Measurements from ENCODE around the gene SDCCAG8. TPM values are rescaled to one million over a fixed set of nuclear protein-coding genes. Genes with fewer than 3 reads are reported as not detected.

Gene SDCCAG8
- total RNA-seq, 6 experiments from 2014 or later = 13.4 to 20.6 (median 15.6) TPM

DNA sequence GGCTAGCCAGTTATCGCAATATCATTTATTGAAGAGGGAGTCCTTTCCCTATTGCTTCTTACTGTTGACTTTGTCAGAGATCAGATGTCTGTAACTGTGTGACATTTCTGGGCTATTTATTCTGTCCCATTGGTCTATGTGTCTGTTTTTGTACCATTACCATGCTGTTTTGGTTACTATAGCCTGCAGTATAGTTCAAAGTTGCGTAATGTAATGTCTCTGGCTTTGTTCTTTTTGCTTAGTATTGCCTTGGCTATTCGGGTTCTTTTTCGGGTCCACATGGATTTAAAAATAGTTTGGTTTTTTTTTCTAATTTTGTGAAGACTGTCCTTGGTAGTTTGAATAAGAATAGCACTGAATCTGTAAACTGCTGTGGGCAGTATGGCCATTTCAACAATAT, 273.7 kb downstream of the SDCCAG8 start:
- TF ChIP-seq, protein P1, sequence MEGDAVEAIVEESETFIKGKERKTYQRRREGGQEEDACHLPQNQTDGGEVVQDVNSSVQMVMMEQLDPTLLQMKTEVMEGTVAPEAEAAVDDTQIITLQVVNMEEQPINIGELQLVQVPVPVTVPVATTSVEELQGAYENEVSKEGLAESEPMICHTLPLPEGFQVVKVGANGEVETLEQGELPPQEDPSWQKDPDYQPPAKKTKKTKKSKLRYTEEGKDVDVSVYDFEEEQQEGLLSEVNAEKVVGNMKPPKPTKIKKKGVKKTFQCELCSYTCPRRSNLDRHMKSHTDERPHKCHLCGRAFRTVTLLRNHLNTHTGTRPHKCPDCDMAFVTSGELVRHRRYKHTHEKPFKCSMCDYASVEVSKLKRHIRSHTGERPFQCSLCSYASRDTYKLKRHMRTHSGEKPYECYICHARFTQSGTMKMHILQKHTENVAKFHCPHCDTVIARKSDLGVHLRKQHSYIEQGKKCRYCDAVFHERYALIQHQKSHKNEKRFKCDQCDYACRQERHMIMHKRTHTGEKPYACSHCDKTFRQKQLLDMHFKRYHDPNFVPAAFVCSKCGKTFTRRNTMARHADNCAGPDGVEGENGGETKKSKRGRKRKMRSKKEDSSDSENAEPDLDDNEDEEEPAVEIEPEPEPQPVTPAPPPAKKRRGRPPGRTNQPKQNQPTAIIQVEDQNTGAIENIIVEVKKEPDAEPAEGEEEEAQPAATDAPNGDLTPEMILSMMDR (IDR thresholded peaks at IDR 0.05) = no peak
- no peak for TF ChIP-seq POLR2A (IDR thresholded peaks at IDR 0.05)
- no peak overlapping the region for H3K4me3 ChIP-seq
- ATAC-seq = no peak
- intact Hi-C loops (cut with DNase I) = no loop called here
- DNase-seq = no peak
- H3K27me3 ChIP-seq = no peaks in the 10 kb centered on the region
- H3K27ac ChIP-seq = no peak overlapping the region
- H3K9me3 ChIP-seq = no peaks in the 10 kb centered on the region
- H3K36me3 ChIP-seq = no peaks in the 10 kb centered on the region
- H3K4me1 ChIP-seq = no peaks in the 10 kb centered on the region
- WGBS (ENCODE audit: insufficient coverage, low coverage, low lambda C conversion rate, missing lambda C conversion rate) = 91% methylated on average over 4 of the region's 4 CpGs

DNA sequence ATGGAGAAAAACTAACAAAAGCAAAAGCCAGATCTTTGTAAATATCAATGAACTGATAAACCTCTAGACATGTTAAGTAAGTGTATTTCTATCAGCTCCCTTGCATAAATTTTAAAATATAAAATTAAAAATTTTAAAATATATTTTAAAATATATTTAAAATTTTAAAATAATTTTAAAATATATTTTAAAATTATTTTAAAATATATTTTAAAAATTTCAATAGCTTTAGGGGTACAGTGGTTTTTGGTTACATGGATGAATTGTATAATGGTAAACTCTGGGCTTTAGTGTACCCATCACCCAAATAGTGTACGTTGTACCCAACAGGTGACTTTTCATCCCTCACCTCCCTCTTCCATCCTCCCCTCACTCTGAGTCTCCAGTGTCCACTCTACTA, 279.2 kb downstream of the SDCCAG8 start:
- 77% methylated on average over 1 of the region's 1 CpG for WGBS (ENCODE audit: insufficient coverage, low coverage, low lambda C conversion rate, missing lambda C conversion rate)
- H3K27ac ChIP-seq = no peak overlapping the region

DNA sequence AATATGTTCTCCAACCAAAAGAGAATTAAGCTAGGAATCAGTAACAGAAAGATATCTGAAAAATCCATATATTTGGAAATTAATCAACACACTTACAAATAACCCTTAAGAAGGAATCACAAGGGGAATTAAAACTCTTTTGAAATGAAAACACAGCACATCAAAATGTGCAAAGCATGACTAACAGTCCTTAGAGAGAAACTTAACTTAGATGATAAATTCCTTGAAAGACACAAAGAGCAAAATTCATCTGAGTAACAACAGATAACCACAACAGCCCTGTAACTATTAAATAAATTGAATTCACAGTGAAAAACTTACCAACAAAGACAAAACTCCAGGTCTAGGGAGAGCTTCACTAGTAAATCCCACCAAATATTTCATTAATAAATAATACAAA, 283.8 kb downstream of the SDCCAG8 start:
- Histone ChIP-seq H3K9me3 (no peaks in the 10 kb centered on the region), H3K4me1 (no peaks in the 10 kb centered on the region), H3K4me3 (no peak overlapping the region), H3K27ac (no peak overlapping the region), H3K36me3 (no peaks in the 10 kb centered on the region), H3K27me3 (no peaks in the 10 kb centered on the region)
- TF ChIP-seq POLR2A (IDR thresholded peaks at IDR 0.05) = no peak
- TF ChIP-seq, protein P1 (IDR thresholded peaks at IDR 0.05) = no peak
- ATAC-seq (no peak), DNase-seq (no peak)
- intact Hi-C loops (cut with DNase I) = no loop called here

More for the DNA sequence above, 279.2 kb downstream of the SDCCAG8 start:
- no peak overlapping the region for H3K4me3 ChIP-seq
- H3K27me3 ChIP-seq = no peaks in the 10 kb centered on the region
- intact Hi-C loops (cut with DNase I) = no loop called here
- no peaks in the 10 kb centered on the region for H3K9me3 ChIP-seq
- TF ChIP-seq, protein P1 (IDR thresholded peaks at IDR 0.05) = no peak
- no peak for TF ChIP-seq POLR2A (IDR thresholded peaks at IDR 0.05)
- no peaks in the 10 kb centered on the region for H3K4me1 ChIP-seq
- DNase-seq (no peak), ATAC-seq (no peak)
- H3K36me3 ChIP-seq = no peaks in the 10 kb centered on the region

DNA sequence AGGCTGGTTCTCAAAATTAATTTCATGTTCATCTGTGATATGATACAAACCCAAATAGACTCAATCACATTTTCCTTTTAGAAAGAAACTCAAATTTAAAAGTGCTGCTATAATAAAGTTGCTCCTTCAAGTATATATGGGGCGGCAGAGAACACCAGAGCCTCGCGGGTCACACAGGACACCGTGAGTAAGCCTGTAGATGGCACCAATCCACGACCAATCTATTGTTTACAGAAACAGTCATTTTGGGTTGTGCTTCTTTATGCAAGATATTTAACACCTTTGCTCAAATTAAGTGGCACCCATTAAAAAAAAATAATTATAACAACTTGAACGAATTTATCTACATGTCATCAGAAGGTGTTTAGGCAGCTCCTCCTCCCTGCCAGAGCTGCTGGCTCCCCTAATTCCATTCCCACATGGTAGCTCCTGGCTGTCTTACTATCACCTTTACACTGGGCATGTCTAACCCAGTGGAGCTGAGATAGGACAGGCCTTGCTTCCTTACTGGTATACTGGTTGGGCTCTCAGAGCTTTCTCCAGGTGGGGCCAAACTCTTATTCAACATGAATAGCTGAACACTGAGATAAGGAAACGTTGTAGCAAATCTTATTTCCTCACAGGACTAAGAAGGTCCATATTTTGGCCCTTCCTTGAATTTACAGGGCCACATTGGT, 287.0 kb downstream of the SDCCAG8 start:
- TF ChIP-seq, protein P1 (IDR thresholded peaks at IDR 0.05) = no peak
- no peak for TF ChIP-seq POLR2A (IDR thresholded peaks at IDR 0.05)
- DNase-seq = no peak
- no peaks in the 10 kb centered on the region for H3K9me3 ChIP-seq
- WGBS (ENCODE audit: insufficient coverage, low coverage, low lambda C conversion rate, missing lambda C conversion rate) = 58% methylated on average over 7 of the region's 7 CpGs
- intact Hi-C loops (cut with DNase I) = no loop called here
- no peaks in the 10 kb centered on the region for H3K27me3 ChIP-seq
- H3K27ac ChIP-seq = no peak overlapping the region
- no peaks in the 10 kb centered on the region for H3K4me1 ChIP-seq
- H3K36me3 ChIP-seq = no peaks in the 10 kb centered on the region
- H3K4me3 ChIP-seq = no peak overlapping the region
- no peak for ATAC-seq

DNA sequence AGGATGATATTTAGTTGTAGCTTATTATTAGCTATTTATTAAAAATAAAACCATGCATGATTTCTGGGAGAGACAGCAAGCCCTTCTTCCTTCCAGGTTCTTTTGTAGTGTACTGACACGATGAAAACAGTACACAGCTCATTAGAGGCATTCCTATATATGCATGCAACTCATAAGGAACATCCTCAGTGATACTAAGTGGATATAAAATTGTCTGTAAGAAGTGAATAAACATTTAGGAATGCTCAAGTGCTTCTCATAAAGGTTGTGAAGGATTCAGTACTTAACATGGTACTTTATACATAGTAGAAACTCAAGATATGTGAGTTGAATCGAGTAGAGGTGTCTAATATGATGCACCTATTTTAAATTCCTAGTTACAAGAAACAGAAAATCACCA, 287.7 kb downstream of the SDCCAG8 start:
- Histone ChIP-seq H3K4me1 (no peaks in the 10 kb centered on the region), H3K36me3 (no peaks in the 10 kb centered on the region), H3K4me3 (no peak overlapping the region), H3K27ac (no peak overlapping the region), H3K9me3 (no peaks in the 10 kb centered on the region), H3K27me3 (no peaks in the 10 kb centered on the region)
- ATAC-seq (no peak), DNase-seq (no peak)
- intact Hi-C loops (cut with DNase I) = no loop called here
- 76% methylated on average over 2 of the region's 2 CpGs for WGBS (ENCODE audit: insufficient coverage, low coverage, low lambda C conversion rate, missing lambda C conversion rate)
- no peak for TF ChIP-seq POLR2A (IDR thresholded peaks at IDR 0.05)
- TF ChIP-seq, protein P1 (IDR thresholded peaks at IDR 0.05) = no peak
